SU-DHL-6 (cell line): ENCODE measurements around the gene ARVCF.

Source experiments
- CTCF ChIP-seq: fragments of 200-600 bp; sonication (generic); IDR thresholded peaks from one replicate; pipeline ENCODE4 v1.5.1; 2017; ENCODE audit warnings: antibody characterized with exemption, mild to moderate bottlenecking, low read length, moderate library complexity; ENCODE audit not compliant: insufficient read depth, poor library complexity, severe bottlenecking
- EZH2phosphoT487 ChIP-seq: fragments of 200-600 bp; sonication (generic), shearing (Covaris generic); conservative IDR thresholded peaks from 2 replicates; pipeline ENCODE4 v1.6.1; 2018; ENCODE audit warnings: mild to moderate bottlenecking, antibody characterized with exemption, low read length, moderate library complexity, mixed read lengths

DNA sequence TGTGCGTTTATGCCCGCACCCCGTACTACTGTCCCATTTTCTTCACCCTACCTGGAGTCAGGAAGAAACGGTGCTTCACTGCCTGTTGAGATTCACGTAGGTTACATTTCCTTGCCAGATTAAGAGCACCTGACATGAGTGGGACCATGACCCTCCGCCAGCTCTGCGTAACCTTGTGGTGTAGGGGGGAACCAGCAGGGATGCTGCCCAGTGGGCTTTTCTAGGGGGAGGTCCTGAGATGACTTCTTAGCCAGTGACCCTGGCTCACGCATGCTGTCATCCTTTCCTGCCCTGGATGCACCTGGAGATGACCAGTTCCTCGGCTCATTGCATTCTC is 967 bp upstream of the ARVCF start:
- TF ChIP-seq CTCF (no peak), EZH2phosphoT487 (no peak)
